K562 (cell line): Measurements from ENCODE around the gene COQ10B. TPM values are rescaled to one million over a fixed set of nuclear protein-coding genes. Genes with fewer than 3 reads are reported as not detected.

ENCODE experiments used
- CBFB ChIP-seq: sonication (generic); formaldehyde crosslinking; IDR thresholded peaks from 2 replicates; pipeline ENCODE4 v1.4.0; 2020; ENCODE audit warnings: mild to moderate bottlenecking, missing genetic modification reagents
- CBX1 ChIP-seq: sonication (generic); IDR thresholded peaks from 2 replicates; pipeline ENCODE4 v1.6.1; 2016; ENCODE audit warnings: antibody characterized with exemption, low read depth, mild to moderate bottlenecking
- CHD1 ChIP-seq: fragments of 200-600 bp; sonication (generic); IDR thresholded peaks from one replicate; pipeline ENCODE4 v1.6.1; 2012; ENCODE audit warnings: mild to moderate bottlenecking, moderate library complexity, low read length, inconsistent platforms
- ETS2 ChIP-seq: IDR thresholded peaks from 2 replicates; pipeline ENCODE4 v1.6.1; 2016; ENCODE audit warnings: borderline replicate concordance, missing genetic modification characterization, mild to moderate bottlenecking, moderate library complexity, missing compliant biosample characterization; ENCODE audit not compliant: poor library complexity, severe bottlenecking
- EZH2 ChIP-seq: IDR thresholded peaks from 2 replicates; pipeline ENCODE4 v1.6.1; 2012; ENCODE audit warnings: low read depth, mild to moderate bottlenecking, inconsistent platforms, low read length, borderline replicate concordance
- HDAC2 ChIP-seq: fragments of 450-650 bp; IDR thresholded peaks from 2 replicates; pipeline ENCODE4 v1.6.1; 2016; ENCODE audit warnings: mild to moderate bottlenecking
- IFI16 ChIP-seq: fragments of 250-450 bp; sonication (Bioruptor Pico); IDR thresholded peaks from 2 replicates; pipeline ENCODE4 v2.1.2; 2022; ENCODE audit warnings: mild to moderate bottlenecking, inconsistent platforms
- KDM4B ChIP-seq, 2 experiments: fragments of 450-650 bp in 1 of 2; sonication (generic) in 1 of 2; IDR thresholded peaks; 2 replicates each; pipeline ENCODE4 v1.6.1; 2016 to 2017; ENCODE audit warnings: borderline replicate concordance in 2 of 2, antibody characterized with exemption in 1 of 2, low read depth in 1 of 2, mild to moderate bottlenecking in 1 of 2
- MEF2A ChIP-seq: IDR thresholded peaks from 2 replicates; pipeline ENCODE4 v1.6.1; 2011; ENCODE audit warnings: low read depth, mild to moderate bottlenecking, low read length, moderate library complexity; ENCODE audit not compliant: control insufficient read depth
- NFATC3 ChIP-seq: fragments of 450-650 bp; IDR thresholded peaks from 2 replicates; pipeline ENCODE4 v1.6.1; 2017; ENCODE audit warnings: mild to moderate bottlenecking
- NFRKB ChIP-seq: fragments of 450-650 bp; IDR thresholded peaks from 2 replicates; pipeline ENCODE4 v1.6.1; 2016; ENCODE audit warnings: low read depth
- NR0B1 ChIP-seq: fragments of 450-650 bp; IDR thresholded peaks from one replicate; pipeline ENCODE4 v1.6.1; 2018; ENCODE audit warnings: mild to moderate bottlenecking, moderate library complexity; ENCODE audit not compliant: partially characterized antibody
- OTX1 ChIP-seq: fragments of 450-650 bp; formaldehyde crosslinking; IDR thresholded peaks from 2 replicates; pipeline ENCODE4 v1.4.0; 2022; ENCODE audit warnings: mild to moderate bottlenecking
- RUNX1 ChIP-seq: sonication (generic); IDR thresholded peaks from 2 replicates; pipeline ENCODE4 v1.6.1; 2016; ENCODE audit warnings: antibody characterized with exemption, low read depth
- TCF3 ChIP-seq: sonication (generic); formaldehyde crosslinking; IDR thresholded peaks from 2 replicates; pipeline ENCODE4 v1.4.0; 2020; ENCODE audit warnings: mild to moderate bottlenecking, missing genetic modification reagents
- THAP7 ChIP-seq: fragments of 250-450 bp; sonication (Bioruptor Pico); IDR thresholded peaks from 2 replicates; pipeline ENCODE4 v1.5.0; 2021
- TSC22D4 ChIP-seq: fragments of 450-650 bp; IDR thresholded peaks from 2 replicates; pipeline ENCODE4 v1.6.1; 2016; ENCODE audit warnings: missing genetic modification characterization, missing biosample characterization, control low read depth
- ZBTB2 ChIP-seq: fragments of 450-650 bp; IDR thresholded peaks from 2 replicates; pipeline ENCODE4 v1.6.1; 2016; ENCODE audit warnings: antibody characterized with exemption
- ZC3H8 ChIP-seq: fragments of 450-650 bp; IDR thresholded peaks from 2 replicates; pipeline ENCODE4 v1.6.1; 2017
- ZNF143 ChIP-seq: sonication (generic); formaldehyde crosslinking; IDR thresholded peaks from 2 replicates; pipeline ENCODE4 v1.9.0; 2022; ENCODE audit warnings: mild to moderate bottlenecking, missing genetic modification reagents
- ZNF253 ChIP-seq: fragments of 250-450 bp; sonication (Bioruptor Pico); conservative IDR thresholded peaks from 2 replicates; pipeline ENCODE4 v1.6.1; 2021; ENCODE audit warnings: mild to moderate bottlenecking
- ZNF354B ChIP-seq: fragments of 250-450 bp; sonication (Bioruptor Pico); IDR thresholded peaks from 2 replicates; pipeline ENCODE4 v1.4.0; 2020
- ZNF699 ChIP-seq: fragments of 250-450 bp; sonication (Bioruptor Pico); IDR thresholded peaks from 2 replicates; pipeline ENCODE4 v1.8.0; 2021; ENCODE audit warnings: mild to moderate bottlenecking, moderate library complexity; ENCODE audit not compliant: insufficient replicate concordance
- polyA plus RNA-seq, 8 experiments: library from polyadenylated mRNA; depleted of rRNA in 4 of 8; stranded (reverse) in 5 of 8; unstranded in 3 of 8; fragments of >200 nt; fragmentation: Nextera tagmentation in 2 of 8; fragmentation: Illumina TruSeq in 1 of 8; extraction: Ambion mirVana in 2 of 8; extraction: Trizol in 1 of 8; gene quantifications; 2 replicates each; pipeline versions ENCODE4 v1.2.1 to v1.2.3, GENCODE V29; 2011 to 2014; ENCODE audit warnings: inconsistent platforms in 1 of 8, missing spikeins in 1 of 8
- total RNA-seq, 7 experiments: library from RNA; depleted of rRNA in 6 of 7; stranded (reverse); fragments of >200 nt in 6 of 7; fragmentation: Illumina TruSeq in 2 of 7; extraction: Trizol in 2 of 7; gene quantifications; 2 replicates each; pipeline versions ENCODE4 v1.2.1 to v1.2.3, GENCODE V29; 2011 to 2021; ENCODE audit warnings: low replicate concordance in 1 of 7

COQ10B gene
- total and polyA plus RNA-seq, 9 of the 15 experiments (the other 6 are each of a cell fraction or from before 2014, with no cell fraction given), result 3.1 to 13.1 (median 7.7) TPM

- TF ChIP-seq NR0B1, result no peak
- TF ChIP-seq ETS2, result no peak
- TF ChIP-seq CHD1, result peak; percentile 95
- peak; percentile 55 for TF ChIP-seq HDAC2
- TF ChIP-seq ZNF253 (CRISPR knock-in tag), result no peak
- TF ChIP-seq THAP7 (CRISPR knock-in tag), result no peak
- TF ChIP-seq RUNX1, result no peak
- TF ChIP-seq TSC22D4, result no peak
- no peak for TF ChIP-seq TCF3 (CRISPR knock-in tag)
- TF ChIP-seq KDM4B (IDR thresholded peaks at IDR 0.05; ENCODE audit: borderline replicate concordance in 2 of 2, low read depth in 1 of 2), result peak in 1 of 2 experiments; percentile 41; a peak in 1 of 4 replicates
- TF ChIP-seq CBFB (CRISPR knock-in tag), result 0 out of 2 replicates have a peak, but pooled peaks have one; percentile 0
- no peak for TF ChIP-seq IFI16
- no peak for TF ChIP-seq MEF2A
- no peak for TF ChIP-seq EZH2
- TF ChIP-seq ZBTB2, result peak; percentile 81
- peak; percentile 68; the same call in 1 of the 2 replicates for TF ChIP-seq OTX1 (CRISPR knock-in tag)
- no peak for TF ChIP-seq CBX1
- no peak for TF ChIP-seq ZNF699 (CRISPR knock-in tag)
- TF ChIP-seq NFATC3, result no peak
- TF ChIP-seq ZC3H8, result no peak
- no peak for TF ChIP-seq ZNF143 (CRISPR knock-in tag)
- TF ChIP-seq ZNF354B (CRISPR knock-in tag), result no peak
- TF ChIP-seq NFRKB, result peak; percentile 86
Measured at GRCh38 chr2:197453123-197453913, at the start of gene COQ10B (continued).
